ENCODE measurements around the gene FBN2. TPM values are rescaled to one million over a fixed set of nuclear protein-coding genes. Genes with fewer than 3 reads are reported as not detected.

Gene FBN2
- total RNA-seq, 1 experiment from 2014 or later: 0.08 TPM

DNA sequence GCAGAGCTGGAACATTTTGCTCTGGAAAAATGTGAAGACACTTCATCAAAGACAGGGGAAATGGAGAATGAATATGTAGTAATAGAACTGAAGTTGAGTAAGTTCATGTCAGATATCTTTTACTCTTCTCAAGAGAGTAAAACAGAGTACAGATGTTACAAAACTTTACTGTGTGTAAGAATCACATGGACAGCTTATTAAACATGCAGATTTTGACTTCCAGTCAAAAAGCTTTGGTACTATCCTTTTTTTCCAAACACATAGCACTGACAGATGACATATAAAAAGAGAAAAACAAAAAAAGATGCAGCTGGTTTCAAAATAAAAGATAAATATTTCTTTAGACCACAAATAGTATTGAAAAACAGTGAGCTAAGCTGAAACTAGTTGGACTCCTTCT lies 115.4 kb downstream of the FBN2 start:
- ChIA-PET CTCF (no interaction called here), POLR2A (no interaction called here)
- no peaks in the 10 kb centered on the region for H3K27me3 ChIP-seq (ENCODE audit: control insufficient read depth, insufficient read depth, low read length)
- no peak overlapping the region for H3K27ac ChIP-seq (ENCODE audit: low read length)
- H3K4me3 ChIP-seq (ENCODE audit: low read depth in 2 of 2, low read length in 2 of 2): no peak overlapping the region
- DNase-seq (ENCODE audit: low read depth, low spot score) (no peak), ATAC-seq (no peak)
- no TSS peak for BruUV-seq (replicated peaks)
- H3K4me1 ChIP-seq (ENCODE audit: control insufficient read depth, insufficient read depth, low read length): no peaks in the 10 kb centered on the region
- TF ChIP-seq, protein P1, sequence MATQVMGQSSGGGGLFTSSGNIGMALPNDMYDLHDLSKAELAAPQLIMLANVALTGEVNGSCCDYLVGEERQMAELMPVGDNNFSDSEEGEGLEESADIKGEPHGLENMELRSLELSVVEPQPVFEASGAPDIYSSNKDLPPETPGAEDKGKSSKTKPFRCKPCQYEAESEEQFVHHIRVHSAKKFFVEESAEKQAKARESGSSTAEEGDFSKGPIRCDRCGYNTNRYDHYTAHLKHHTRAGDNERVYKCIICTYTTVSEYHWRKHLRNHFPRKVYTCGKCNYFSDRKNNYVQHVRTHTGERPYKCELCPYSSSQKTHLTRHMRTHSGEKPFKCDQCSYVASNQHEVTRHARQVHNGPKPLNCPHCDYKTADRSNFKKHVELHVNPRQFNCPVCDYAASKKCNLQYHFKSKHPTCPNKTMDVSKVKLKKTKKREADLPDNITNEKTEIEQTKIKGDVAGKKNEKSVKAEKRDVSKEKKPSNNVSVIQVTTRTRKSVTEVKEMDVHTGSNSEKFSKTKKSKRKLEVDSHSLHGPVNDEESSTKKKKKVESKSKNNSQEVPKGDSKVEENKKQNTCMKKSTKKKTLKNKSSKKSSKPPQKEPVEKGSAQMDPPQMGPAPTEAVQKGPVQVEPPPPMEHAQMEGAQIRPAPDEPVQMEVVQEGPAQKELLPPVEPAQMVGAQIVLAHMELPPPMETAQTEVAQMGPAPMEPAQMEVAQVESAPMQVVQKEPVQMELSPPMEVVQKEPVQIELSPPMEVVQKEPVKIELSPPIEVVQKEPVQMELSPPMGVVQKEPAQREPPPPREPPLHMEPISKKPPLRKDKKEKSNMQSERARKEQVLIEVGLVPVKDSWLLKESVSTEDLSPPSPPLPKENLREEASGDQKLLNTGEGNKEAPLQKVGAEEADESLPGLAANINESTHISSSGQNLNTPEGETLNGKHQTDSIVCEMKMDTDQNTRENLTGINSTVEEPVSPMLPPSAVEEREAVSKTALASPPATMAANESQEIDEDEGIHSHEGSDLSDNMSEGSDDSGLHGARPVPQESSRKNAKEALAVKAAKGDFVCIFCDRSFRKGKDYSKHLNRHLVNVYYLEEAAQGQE (IDR thresholded peaks at IDR 0.05; ENCODE audit: insufficient read depth in 1 of 2, low read depth in 2 of 2, low read length in 1 of 2): no peak
- no peak for TF ChIP-seq SIN3A (IDR thresholded peaks at IDR 0.05; ENCODE audit: borderline replicate concordance, insufficient read depth, low read depth, low read length)
- TF ChIP-seq TCF7L2 (IDR thresholded peaks at IDR 0.05; ENCODE audit: low read depth, low read length): no peak
- TF ChIP-seq, protein P2, sequence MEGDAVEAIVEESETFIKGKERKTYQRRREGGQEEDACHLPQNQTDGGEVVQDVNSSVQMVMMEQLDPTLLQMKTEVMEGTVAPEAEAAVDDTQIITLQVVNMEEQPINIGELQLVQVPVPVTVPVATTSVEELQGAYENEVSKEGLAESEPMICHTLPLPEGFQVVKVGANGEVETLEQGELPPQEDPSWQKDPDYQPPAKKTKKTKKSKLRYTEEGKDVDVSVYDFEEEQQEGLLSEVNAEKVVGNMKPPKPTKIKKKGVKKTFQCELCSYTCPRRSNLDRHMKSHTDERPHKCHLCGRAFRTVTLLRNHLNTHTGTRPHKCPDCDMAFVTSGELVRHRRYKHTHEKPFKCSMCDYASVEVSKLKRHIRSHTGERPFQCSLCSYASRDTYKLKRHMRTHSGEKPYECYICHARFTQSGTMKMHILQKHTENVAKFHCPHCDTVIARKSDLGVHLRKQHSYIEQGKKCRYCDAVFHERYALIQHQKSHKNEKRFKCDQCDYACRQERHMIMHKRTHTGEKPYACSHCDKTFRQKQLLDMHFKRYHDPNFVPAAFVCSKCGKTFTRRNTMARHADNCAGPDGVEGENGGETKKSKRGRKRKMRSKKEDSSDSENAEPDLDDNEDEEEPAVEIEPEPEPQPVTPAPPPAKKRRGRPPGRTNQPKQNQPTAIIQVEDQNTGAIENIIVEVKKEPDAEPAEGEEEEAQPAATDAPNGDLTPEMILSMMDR (IDR thresholded peaks at IDR 0.05): no peak
- TF ChIP-seq POLR2AphosphoS5 (IDR thresholded peaks at IDR 0.05; ENCODE audit: low read depth, low read length): no peak
- H3K9me3 ChIP-seq (ENCODE audit: control insufficient read depth, insufficient read depth, low read depth, low read length): no peaks in the 10 kb centered on the region; the same call in 1 of the 2 replicates
- in situ Hi-C loops (cut with HindIII; ENCODE audit: low pct_unique_long_range_greater_than_20kb, low sequenced_read_pairs): no loop called here
- intact Hi-C loops (cut with micrococcal nuclease; ENCODE audit: unreplicated experiment): no loop called here
- H3K36me3 ChIP-seq (ENCODE audit: control insufficient read depth, insufficient read depth, low read length): no peaks in the 10 kb centered on the region

DNA sequence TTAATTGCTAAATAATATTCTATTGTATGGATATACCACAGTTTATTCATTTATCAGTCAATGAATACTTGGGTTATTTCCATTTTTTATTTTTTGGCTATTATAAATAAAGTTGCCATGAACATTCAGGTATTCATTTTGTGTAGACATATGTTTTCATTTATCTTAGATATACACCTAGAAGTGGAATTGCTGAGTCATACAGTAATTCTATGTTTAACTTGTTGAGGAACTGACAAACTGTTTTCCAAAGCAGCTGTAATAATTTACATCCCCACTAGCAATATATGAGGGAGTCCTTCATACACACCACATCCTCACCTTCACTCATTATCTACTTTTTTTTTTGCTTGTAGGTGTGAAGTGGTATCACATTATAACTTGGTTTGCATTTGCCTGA lies 123.6 kb downstream of the FBN2 start:
- BruUV-seq (replicated peaks): no TSS peak
- H3K27me3 ChIP-seq (ENCODE audit: control insufficient read depth, insufficient read depth, low read length): no peaks in the 10 kb centered on the region
- H3K4me3 ChIP-seq (ENCODE audit: low read depth in 2 of 2, low read length in 2 of 2): no peak overlapping the region
- intact Hi-C loops (cut with micrococcal nuclease; ENCODE audit: unreplicated experiment) (no loop called here), in situ Hi-C loops (cut with HindIII; ENCODE audit: low pct_unique_long_range_greater_than_20kb, low sequenced_read_pairs) (no loop called here)
- TF ChIP-seq TCF7L2 (IDR thresholded peaks at IDR 0.05; ENCODE audit: low read depth, low read length) (no peak), SIN3A (IDR thresholded peaks at IDR 0.05; ENCODE audit: borderline replicate concordance, insufficient read depth, low read depth, low read length) (no peak), POLR2AphosphoS5 (IDR thresholded peaks at IDR 0.05; ENCODE audit: low read depth, low read length) (no peak)
- TF ChIP-seq, protein P1 (IDR thresholded peaks at IDR 0.05; ENCODE audit: insufficient read depth in 1 of 2, low read depth in 2 of 2, low read length in 1 of 2): no peak
- TF ChIP-seq, protein P2 (IDR thresholded peaks at IDR 0.05): no peak
- no peaks in the 10 kb centered on the region for H3K4me1 ChIP-seq (ENCODE audit: control insufficient read depth, insufficient read depth, low read length)
- H3K27ac ChIP-seq (ENCODE audit: low read length): no peak overlapping the region
- H3K36me3 ChIP-seq (ENCODE audit: control insufficient read depth, insufficient read depth, low read length): no peaks in the 10 kb centered on the region
- no peaks in the 10 kb centered on the region for H3K9me3 ChIP-seq (ENCODE audit: control insufficient read depth, insufficient read depth, low read depth, low read length)
- POLR2A ChIA-PET: no interaction called here
- ATAC-seq: no peak
- no peak for DNase-seq (ENCODE audit: low read depth, low spot score)
- CTCF ChIA-PET: no interaction called here
